Astrocyte (in vitro differentiated cells and primary cell): ENCODE data around the gene C3orf20. TPM values are rescaled to one million over a fixed set of nuclear protein-coding genes. Genes with fewer than 3 reads are reported as not detected.

Experiments used
- DNase-seq: peaks from one replicate; pipeline ENCODE4 v3.0.0-alpha.2; 2010; ENCODE audit warnings: low read depth
- FAIRE-seq: peaks from 2 replicates; lab custom pipeline; 2011; peaks lifted over from hg19 to GRCh38; lab: Jason Lieb, UNC
- H2AFZ ChIP-seq: 2 replicates; pipeline ENCODE4 v1.6.0; 2012; ENCODE audit warnings: low read depth, low read length, inconsistent platforms
- H3K27ac ChIP-seq: 2 replicates; pipeline ENCODE4 v1.5.1; 2011; ENCODE audit warnings: low read depth, low read length, inconsistent platforms
- H3K27me3 ChIP-seq: 2 replicates; pipeline ENCODE4 v1.6.0; 2011; ENCODE audit warnings: low read length, inconsistent platforms; ENCODE audit not compliant: insufficient read depth
- H3K36me3 ChIP-seq: 2 replicates; pipeline ENCODE4 v1.5.1; 2011; ENCODE audit warnings: low read length, inconsistent platforms; ENCODE audit not compliant: insufficient read depth
- H3K4me1 ChIP-seq: 2 replicates; pipeline ENCODE4 v1.5.1; 2011; ENCODE audit warnings: low read length, inconsistent platforms; ENCODE audit not compliant: insufficient read depth
- H3K4me2 ChIP-seq: 2 replicates; pipeline ENCODE4 v1.6.0; 2012; ENCODE audit warnings: low read length, inconsistent platforms
- H3K4me3 ChIP-seq: 2 replicates; pipeline ENCODE4 v1.5.1; 2011; ENCODE audit warnings: low read depth, mild to moderate bottlenecking, low read length, inconsistent platforms; ENCODE audit not compliant: insufficient read depth
- H3K79me2 ChIP-seq: 2 replicates; pipeline ENCODE4 v1.6.0; 2012; ENCODE audit warnings: mild to moderate bottlenecking, low read length, inconsistent platforms; ENCODE audit not compliant: insufficient read depth
- H3K9ac ChIP-seq: 2 replicates; pipeline ENCODE4 v1.6.0; 2012; ENCODE audit warnings: mild to moderate bottlenecking, low read length, inconsistent platforms
- H3K9me3 ChIP-seq: 2 replicates; pipeline ENCODE4 v1.5.1; 2012; ENCODE audit warnings: low read depth, mild to moderate bottlenecking, low read length, inconsistent platforms; ENCODE audit not compliant: insufficient read depth
- H4K20me1 ChIP-seq: 2 replicates; pipeline ENCODE4 v1.6.0; 2012; ENCODE audit warnings: low read length, inconsistent platforms; ENCODE audit not compliant: insufficient read depth
- H3K27ac Mint-ChIP-seq: one replicate; pipeline ENCODE4 v1.8.0; 2021; ENCODE audit warnings: mild to moderate bottlenecking, mixed read lengths; ENCODE audit not compliant: unreplicated experiment
- H3K27me3 Mint-ChIP-seq: one replicate; pipeline ENCODE4 v1.8.0; 2021; ENCODE audit warnings: low read depth, mixed read lengths; ENCODE audit not compliant: unreplicated experiment
- H3K36me3 Mint-ChIP-seq: one replicate; pipeline ENCODE4 v1.8.0; 2021; ENCODE audit warnings: low read depth, mixed read lengths; ENCODE audit not compliant: unreplicated experiment
- H3K4me1 Mint-ChIP-seq: one replicate; pipeline ENCODE4 v1.8.0; 2021; ENCODE audit warnings: low read depth, mixed read lengths; ENCODE audit not compliant: unreplicated experiment
- H3K4me3 Mint-ChIP-seq: one replicate; pipeline ENCODE4 v1.8.0; 2021; ENCODE audit warnings: mild to moderate bottlenecking, moderate library complexity, mixed read lengths; ENCODE audit not compliant: unreplicated experiment
- H3K9me3 Mint-ChIP-seq: one replicate; pipeline ENCODE4 v1.8.0; 2021; ENCODE audit warnings: mild to moderate bottlenecking, mixed read lengths; ENCODE audit not compliant: unreplicated experiment
- EZH2 ChIP-seq: IDR thresholded peaks from 2 replicates; pipeline ENCODE4 v1.6.1; 2012; ENCODE audit warnings: mild to moderate bottlenecking, low read length, inconsistent platforms; ENCODE audit not compliant: insufficient read depth
- total RNA-seq: library from RNA; stranded (reverse); gene quantifications from 2 replicates; pipeline ENCODE4 v1.2.1, GENCODE V29; 2021
- TF ChIP-seq, protein P1 (sequence below): IDR thresholded peaks from 2 replicates; pipeline ENCODE4 v1.5.1; 2011; ENCODE audit warnings: low read depth, mild to moderate bottlenecking, inconsistent platforms, low read length, moderate library complexity; ENCODE audit not compliant: insufficient read depth

The C3orf20 gene
- total RNA-seq, 1 donor from 2014 or later, result 0.16 TPM

DNA sequence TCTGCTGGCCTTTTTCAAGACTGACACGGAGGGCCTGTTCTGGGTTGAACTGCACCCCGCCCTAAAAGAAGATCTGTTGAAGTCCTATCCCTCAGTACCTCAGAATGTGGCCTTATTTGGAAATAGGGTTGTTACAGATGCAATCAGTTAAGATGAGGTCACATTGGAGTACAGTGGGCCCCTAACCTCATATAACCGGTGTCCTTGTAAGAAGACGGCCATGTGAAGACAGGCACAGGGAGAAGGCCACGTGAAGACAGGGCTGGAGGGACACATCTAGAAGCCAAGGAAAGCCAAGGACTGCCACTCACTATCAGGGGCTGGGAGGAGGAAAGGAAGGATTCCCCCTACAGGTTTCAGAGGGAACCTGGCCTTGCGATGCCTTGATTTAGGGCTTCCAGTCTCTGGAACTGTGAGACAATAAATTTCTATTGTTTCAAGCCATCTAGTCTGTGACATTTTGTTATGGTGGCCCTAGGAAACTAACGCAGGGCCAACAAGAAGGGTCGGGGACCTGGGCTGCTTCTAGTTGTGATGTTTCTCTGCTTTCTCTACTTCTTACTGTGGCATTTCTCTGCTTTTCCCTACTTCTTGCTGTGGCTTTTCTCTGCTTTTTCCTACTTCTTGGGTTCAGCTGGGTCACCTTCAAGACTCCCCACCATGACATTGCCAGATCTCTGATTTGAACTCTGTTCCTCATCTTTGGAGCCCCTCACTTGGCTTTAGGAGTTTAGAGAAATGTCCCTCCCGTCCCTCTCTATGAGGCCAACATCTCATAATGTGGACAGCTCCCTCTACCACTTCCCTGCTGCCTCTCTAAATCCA lies 28.1 kb upstream of the C3orf20 start:
- FAIRE-seq (no peak), DNase-seq (no peak)
- Histone ChIP-seq H3K36me3 (no peaks in the 10 kb centered on the region), H3K27ac (no peak overlapping the region), H3K4me1 (no peaks in the 10 kb centered on the region), H3K9me3 (no peaks in the 10 kb centered on the region), H3K27me3 (peaks cover 18% of the 10 kb centered on the region), H4K20me1 (no peaks in the 10 kb centered on the region), H3K79me2 (peaks cover 5% of the 10 kb centered on the region), H3K4me2 (no peak overlapping the region), H3K9ac (no peak overlapping the region), H2AFZ (no peak overlapping the region), H3K4me3 (no peak overlapping the region)
- TF ChIP-seq EZH2, result no peak
- TF ChIP-seq, protein P1, sequence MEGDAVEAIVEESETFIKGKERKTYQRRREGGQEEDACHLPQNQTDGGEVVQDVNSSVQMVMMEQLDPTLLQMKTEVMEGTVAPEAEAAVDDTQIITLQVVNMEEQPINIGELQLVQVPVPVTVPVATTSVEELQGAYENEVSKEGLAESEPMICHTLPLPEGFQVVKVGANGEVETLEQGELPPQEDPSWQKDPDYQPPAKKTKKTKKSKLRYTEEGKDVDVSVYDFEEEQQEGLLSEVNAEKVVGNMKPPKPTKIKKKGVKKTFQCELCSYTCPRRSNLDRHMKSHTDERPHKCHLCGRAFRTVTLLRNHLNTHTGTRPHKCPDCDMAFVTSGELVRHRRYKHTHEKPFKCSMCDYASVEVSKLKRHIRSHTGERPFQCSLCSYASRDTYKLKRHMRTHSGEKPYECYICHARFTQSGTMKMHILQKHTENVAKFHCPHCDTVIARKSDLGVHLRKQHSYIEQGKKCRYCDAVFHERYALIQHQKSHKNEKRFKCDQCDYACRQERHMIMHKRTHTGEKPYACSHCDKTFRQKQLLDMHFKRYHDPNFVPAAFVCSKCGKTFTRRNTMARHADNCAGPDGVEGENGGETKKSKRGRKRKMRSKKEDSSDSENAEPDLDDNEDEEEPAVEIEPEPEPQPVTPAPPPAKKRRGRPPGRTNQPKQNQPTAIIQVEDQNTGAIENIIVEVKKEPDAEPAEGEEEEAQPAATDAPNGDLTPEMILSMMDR, result no peak
- peaks cover 2% of the 10 kb centered on the region for H3K9me3 Mint-ChIP-seq
- no peaks in the 10 kb centered on the region for H3K36me3 Mint-ChIP-seq
- H3K4me1 Mint-ChIP-seq, result peaks cover 11% of the 10 kb centered on the region
- H3K27ac Mint-ChIP-seq, result no peak overlapping the region
- peaks cover 13% of the 10 kb centered on the region for H3K27me3 Mint-ChIP-seq
- H3K4me3 Mint-ChIP-seq, result no peak overlapping the region

DNA sequence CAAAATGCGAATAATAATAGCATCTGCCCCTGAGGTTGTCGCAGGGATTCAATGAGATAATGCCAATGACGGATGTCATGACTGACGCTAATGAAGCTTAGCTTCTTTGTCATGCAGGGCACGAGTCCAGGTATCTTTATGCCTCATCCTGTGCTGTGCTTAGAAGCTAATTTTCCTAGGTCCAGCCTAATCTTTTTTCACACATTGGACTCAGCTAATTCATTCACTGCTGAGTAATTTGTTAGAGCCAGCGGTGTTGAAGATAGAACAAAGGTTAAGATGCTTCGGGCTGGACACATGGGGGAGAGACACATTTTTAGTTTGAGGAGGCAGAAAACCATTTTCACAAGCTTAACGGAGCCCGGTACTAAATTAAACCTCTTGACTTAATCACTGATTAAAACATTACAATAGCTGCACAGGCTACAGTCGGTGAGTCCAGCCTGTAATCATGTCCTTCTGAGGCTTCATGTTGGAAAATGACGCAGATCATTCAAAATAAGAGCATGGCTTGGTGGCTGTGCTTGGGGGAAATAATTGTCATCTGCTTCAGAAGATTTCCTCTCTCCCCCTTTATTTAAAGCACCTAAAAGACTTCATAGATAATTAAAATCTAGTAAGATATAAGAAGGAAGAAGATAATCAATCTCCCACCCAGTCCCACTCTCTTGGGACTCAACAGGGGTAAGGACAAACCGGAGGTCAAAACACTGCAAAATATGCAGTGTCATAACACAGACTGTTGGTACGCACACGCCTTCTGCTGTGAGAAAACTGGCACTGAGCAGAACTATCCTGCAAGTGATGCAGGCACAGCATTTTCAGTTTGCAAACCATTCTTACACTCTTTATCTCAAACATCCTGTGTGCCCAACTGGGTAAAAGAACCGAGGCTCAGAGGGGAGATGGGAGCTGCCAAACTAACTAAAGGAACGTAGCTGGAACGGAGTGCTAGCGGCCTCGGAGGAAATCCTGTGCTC lies 26.7 kb upstream of the C3orf20 start:
- no peak overlapping the region for H3K27ac ChIP-seq
- Mint-ChIP-seq H3K27me3 (peaks cover 7% of the 10 kb centered on the region), H3K36me3 (no peaks in the 10 kb centered on the region), H3K9me3 (peaks cover 2% of the 10 kb centered on the region), H3K27ac (no peak overlapping the region), H3K4me3 (no peak overlapping the region), H3K4me1 (peaks cover 15% of the 10 kb centered on the region)
- no peak overlapping the region for H3K4me2 ChIP-seq
- FAIRE-seq (no peak), DNase-seq (no peak)
- H3K36me3 ChIP-seq, result no peaks in the 10 kb centered on the region
- TF ChIP-seq EZH2, result no peak
- TF ChIP-seq, protein P1, result no peak
- no peaks in the 10 kb centered on the region for H3K9me3 ChIP-seq
- H2AFZ ChIP-seq, result no peak overlapping the region
- H3K4me3 ChIP-seq, result no peak overlapping the region
- H4K20me1 ChIP-seq, result no peaks in the 10 kb centered on the region
- H3K79me2 ChIP-seq, result peaks cover 18% of the 10 kb centered on the region
- H3K27me3 ChIP-seq, result peaks cover 9% of the 10 kb centered on the region
- H3K4me1 ChIP-seq, result no peaks in the 10 kb centered on the region
- no peak overlapping the region for H3K9ac ChIP-seq
